Thyroid gland (tissue), 4 donors: Measurements from ENCODE around the gene PLA2G4D. TPM values are rescaled to one million over a fixed set of nuclear protein-coding genes. Genes with fewer than 3 reads are reported as not detected.

Experiments
- DNase-seq, 2 donors: peaks; one replicate each; pipeline ENCODE4 v3.0.0-alpha.2; 2019
- H3K27ac ChIP-seq, 3 donors: fragments of 200-600 bp; sonication (generic); 1 replicate in 2 of 3; 2 replicates in 1 of 3; pipeline ENCODE4 v1.5.1; 2016 to 2019; ENCODE audit warnings: mild to moderate bottlenecking in 1 of 3, moderate library complexity in 1 of 3
- H3K27me3 ChIP-seq: fragments of 200-600 bp; sonication (generic); one replicate; pipeline ENCODE4 v1.5.1; 2019
- H3K36me3 ChIP-seq, 2 donors: fragments of 200-600 bp; sonication (generic); one replicate each; pipeline ENCODE4 v1.5.1; 2016 to 2019
- H3K4me1 ChIP-seq, 2 donors: fragments of 200-600 bp; sonication (generic); one replicate each; pipeline ENCODE4 v1.5.1; 2017 to 2019
- H3K4me3 ChIP-seq, 3 donors: fragments of 200-600 bp; sonication (generic); replicated peaks in 1 of 3; 1 replicate in 2 of 3; 2 replicates in 1 of 3; pipeline ENCODE4 v1.5.1; 2016; ENCODE audit warnings: mild to moderate bottlenecking in 1 of 3
- H3K9me3 ChIP-seq: fragments of 200-600 bp; sonication (generic); one replicate; pipeline ENCODE4 v1.5.1; 2017
- POLR2A ChIP-seq, 2 donors: fragments of 450-650 bp; IDR thresholded peaks; one replicate each; pipeline ENCODE4 v1.6.1; 2017; ENCODE audit warnings: antibody characterized with exemption in 2 of 2, mild to moderate bottlenecking in 2 of 2, moderate library complexity in 1 of 2
- WGBS, 2 donors: methylation state at CpG; one replicate each; pipeline ENCODE4 v1.1.5; 2017; 5-methylcytosine and 5-hydroxymethylcytosine counted together
- intact Hi-C: fragments of 100-400 bp; cut with DNase I; formaldehyde crosslinking; loops from one replicate; pipeline ENCODE4 v1.15.1; 2023
- total RNA-seq, 4 donors: library from RNA; depleted of rRNA; stranded (reverse); fragments of >200 nt; gene quantifications; one replicate each; pipeline ENCODE4 v1.2.3, GENCODE V29; 2016
- TF ChIP-seq, protein P1 (sequence below), 6 experiments: fragments of 200-600 bp in 3 of 6; fragments of 450-650 bp in 3 of 6; sonication (generic) in 3 of 6; IDR thresholded peaks; one replicate each; pipeline ENCODE4 v1.5.1; 2016 to 2019; ENCODE audit warnings: antibody characterized with exemption in 6 of 6, mild to moderate bottlenecking in 2 of 6, inconsistent platforms in 1 of 6, moderate library complexity in 1 of 6

PLA2G4D gene
- total RNA-seq, 4 donors from 2014 or later, result not detected

DNA sequence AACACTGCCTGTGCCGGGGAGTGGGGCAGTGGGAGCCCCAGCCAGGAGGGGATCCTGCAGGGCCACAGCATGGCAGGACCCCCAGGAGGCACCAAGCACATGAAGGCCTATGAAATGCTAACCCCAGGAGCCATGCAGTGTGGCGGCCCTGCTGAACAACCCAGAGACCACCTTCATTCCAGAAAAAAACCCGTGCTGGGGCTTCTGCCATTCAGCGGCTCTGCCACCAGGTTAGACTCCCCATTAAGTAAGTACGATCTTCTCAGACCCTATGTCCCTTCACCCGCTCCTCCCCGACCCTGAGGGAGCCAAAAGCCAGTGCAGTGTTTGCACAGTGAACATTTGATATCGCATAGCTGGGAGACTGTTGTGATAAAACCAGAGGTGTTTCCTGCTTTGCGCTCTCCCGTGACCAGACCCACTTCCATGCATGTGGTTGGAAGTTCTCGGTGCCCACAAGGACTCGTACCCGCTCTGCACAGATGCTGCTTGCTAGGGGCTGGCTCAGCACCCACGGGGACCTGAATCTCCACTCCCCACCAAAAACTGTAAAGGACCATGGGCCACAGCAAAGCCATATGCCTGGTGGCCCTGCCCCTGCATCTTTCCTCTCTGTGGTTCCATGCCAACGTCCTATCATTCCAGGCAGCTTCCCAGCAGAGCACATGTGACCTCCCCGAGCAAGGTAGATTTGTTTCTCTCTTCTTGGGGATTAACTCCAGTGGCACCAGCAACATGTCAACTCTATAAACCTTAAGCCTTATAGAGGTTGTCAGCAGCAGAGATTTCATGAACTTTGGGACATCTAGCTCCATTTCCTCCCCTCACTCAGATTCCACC, 5.3 kb downstream of the PLA2G4D start:
- H3K4me1 ChIP-seq, result no peaks in the 10 kb centered on the region
- TF ChIP-seq, protein P1, sequence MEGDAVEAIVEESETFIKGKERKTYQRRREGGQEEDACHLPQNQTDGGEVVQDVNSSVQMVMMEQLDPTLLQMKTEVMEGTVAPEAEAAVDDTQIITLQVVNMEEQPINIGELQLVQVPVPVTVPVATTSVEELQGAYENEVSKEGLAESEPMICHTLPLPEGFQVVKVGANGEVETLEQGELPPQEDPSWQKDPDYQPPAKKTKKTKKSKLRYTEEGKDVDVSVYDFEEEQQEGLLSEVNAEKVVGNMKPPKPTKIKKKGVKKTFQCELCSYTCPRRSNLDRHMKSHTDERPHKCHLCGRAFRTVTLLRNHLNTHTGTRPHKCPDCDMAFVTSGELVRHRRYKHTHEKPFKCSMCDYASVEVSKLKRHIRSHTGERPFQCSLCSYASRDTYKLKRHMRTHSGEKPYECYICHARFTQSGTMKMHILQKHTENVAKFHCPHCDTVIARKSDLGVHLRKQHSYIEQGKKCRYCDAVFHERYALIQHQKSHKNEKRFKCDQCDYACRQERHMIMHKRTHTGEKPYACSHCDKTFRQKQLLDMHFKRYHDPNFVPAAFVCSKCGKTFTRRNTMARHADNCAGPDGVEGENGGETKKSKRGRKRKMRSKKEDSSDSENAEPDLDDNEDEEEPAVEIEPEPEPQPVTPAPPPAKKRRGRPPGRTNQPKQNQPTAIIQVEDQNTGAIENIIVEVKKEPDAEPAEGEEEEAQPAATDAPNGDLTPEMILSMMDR (IDR thresholded peaks at IDR 0.05), result no peak
- TF ChIP-seq POLR2A (IDR thresholded peaks at IDR 0.05), result no peak
- DNase-seq, result peak in 1 of 2 donors; percentile 10
- no peaks in the 10 kb centered on the region for H3K9me3 ChIP-seq
- no peaks in the 10 kb centered on the region for H3K27me3 ChIP-seq
- no peaks in the 10 kb centered on the region for H3K36me3 ChIP-seq
- H3K27ac ChIP-seq, result no peak overlapping the region
- no peak overlapping the region for H3K4me3 ChIP-seq
- 55 to 60% methylated on average over 14 of the region's 16 CpGs for WGBS, 2 donors
- intact Hi-C loops, result no loop called here

DNA sequence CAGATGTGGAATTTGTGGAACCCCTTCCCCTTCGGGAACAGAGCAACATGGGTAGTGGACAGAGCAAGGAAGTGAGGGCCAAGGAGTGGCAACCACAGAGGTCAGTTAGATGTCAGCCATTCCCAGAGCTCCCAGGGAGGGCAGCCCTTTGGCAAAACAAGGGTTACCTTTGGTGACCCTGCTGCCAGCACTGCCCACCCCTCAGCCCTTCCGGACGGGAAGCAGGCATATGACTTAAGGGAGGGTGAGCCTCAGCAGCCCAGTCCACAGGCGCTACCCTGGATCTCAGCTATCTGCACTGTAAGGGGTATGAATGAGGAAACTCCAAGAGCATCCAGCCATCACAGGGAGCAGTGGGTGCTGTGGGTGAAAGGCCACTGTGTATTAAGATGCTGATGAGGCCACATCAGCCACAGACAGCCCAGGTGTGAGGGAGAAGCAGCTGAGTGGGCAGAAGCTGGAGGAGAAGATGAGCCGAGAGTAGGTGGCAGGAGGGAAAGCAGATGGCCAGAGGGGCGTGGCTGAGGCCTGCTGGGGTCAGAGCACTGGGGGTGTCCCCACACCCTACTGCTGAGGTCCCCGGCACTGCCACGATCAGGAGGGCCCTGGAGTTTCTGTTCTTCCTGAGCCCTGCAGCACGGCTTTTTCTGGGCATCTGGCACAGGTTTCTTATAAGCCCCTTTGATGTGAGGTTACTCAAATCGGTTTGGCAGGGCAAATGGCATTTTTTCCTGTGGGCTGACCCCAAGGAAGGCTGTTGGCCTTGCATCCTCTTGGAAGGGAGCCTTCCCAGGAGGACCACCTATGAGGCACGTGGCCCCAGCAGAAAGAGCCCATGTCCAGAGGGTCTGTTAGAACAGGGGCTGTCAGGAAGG, 6.2 kb downstream of the PLA2G4D start:
- no peaks in the 10 kb centered on the region for H3K27me3 ChIP-seq
- TF ChIP-seq POLR2A (IDR thresholded peaks at IDR 0.05), result no peak
- TF ChIP-seq, protein P1 (IDR thresholded peaks at IDR 0.05), result no peak
- H3K9me3 ChIP-seq, result no peaks in the 10 kb centered on the region
- 76 to 98% methylated on average over 5 to 11 of the region's 11 CpGs for WGBS, 2 donors
- H3K36me3 ChIP-seq, result no peaks in the 10 kb centered on the region
- intact Hi-C loops, result no loop called here
- no peak overlapping the region for H3K27ac ChIP-seq
- no peak overlapping the region for H3K4me3 ChIP-seq
- H3K4me1 ChIP-seq, result no peaks in the 10 kb centered on the region
- DNase-seq, result no peak

DNA sequence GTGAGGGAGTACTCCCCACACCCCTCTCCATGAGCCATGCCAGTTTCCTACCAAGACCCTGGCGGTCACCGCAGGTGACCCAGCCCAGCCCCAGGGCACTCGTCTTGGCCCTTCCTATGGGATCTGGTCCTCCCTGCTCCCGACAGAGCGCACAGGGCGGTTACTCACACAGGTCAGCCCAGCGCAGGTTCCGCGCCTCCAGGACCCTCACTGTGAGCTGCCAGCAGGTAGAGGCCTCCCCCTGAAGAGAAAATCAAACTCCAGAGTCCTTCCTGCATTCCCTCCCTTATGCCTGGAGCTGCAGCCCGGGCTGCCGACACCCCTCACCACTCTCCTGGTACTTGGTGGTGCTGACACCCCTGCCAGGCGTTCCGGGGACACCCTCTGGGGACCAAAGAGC, 6.9 kb downstream of the PLA2G4D start:
- Histone ChIP-seq H3K9me3 (no peaks in the 10 kb centered on the region), H3K36me3 (no peaks in the 10 kb centered on the region), H3K4me3 (no peak overlapping the region), H3K27ac (no peak overlapping the region), H3K27me3 (no peaks in the 10 kb centered on the region), H3K4me1 (no peaks in the 10 kb centered on the region)
- intact Hi-C loops, result no loop called here
- TF ChIP-seq POLR2A (IDR thresholded peaks at IDR 0.05), result no peak
- TF ChIP-seq, protein P1 (IDR thresholded peaks at IDR 0.05), result no peak
- WGBS, 2 donors, result 86 to 97% methylated on average over 10 to 12 of the region's 13 CpGs
- DNase-seq, result no peak

DNA sequence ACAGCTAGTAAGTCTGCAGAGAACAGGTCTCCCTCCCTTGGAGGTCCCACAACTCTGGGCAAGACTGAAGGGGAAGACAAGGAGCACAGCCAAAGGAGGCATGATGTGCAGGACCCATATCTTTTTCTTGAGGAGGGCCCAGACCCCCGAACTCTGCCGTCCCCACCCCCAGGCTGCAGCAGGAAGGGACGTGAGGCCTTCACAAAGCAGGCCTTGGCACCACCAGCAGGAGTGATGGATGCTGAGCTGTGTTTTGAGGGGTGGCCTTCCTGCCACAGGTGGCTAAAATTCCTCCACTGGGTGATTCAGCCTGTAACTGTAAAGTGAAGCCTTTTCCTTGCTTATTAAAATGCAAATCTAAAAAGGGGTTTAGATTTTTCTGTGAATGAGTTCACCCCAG, 8.6 kb downstream of the PLA2G4D start:
- Histone ChIP-seq H3K4me3 (no peak overlapping the region), H3K9me3 (no peaks in the 10 kb centered on the region), H3K36me3 (no peaks in the 10 kb centered on the region), H3K27ac (no peak overlapping the region), H3K27me3 (no peaks in the 10 kb centered on the region), H3K4me1 (no peaks in the 10 kb centered on the region)
- intact Hi-C loops, result no loop called here
- TF ChIP-seq, protein P1 (IDR thresholded peaks at IDR 0.05), result no peak
- TF ChIP-seq POLR2A (IDR thresholded peaks at IDR 0.05), result no peak
- 87 to 100% methylated on average over 3 of the region's 3 CpGs for WGBS, 2 donors
- no peak for DNase-seq

DNA sequence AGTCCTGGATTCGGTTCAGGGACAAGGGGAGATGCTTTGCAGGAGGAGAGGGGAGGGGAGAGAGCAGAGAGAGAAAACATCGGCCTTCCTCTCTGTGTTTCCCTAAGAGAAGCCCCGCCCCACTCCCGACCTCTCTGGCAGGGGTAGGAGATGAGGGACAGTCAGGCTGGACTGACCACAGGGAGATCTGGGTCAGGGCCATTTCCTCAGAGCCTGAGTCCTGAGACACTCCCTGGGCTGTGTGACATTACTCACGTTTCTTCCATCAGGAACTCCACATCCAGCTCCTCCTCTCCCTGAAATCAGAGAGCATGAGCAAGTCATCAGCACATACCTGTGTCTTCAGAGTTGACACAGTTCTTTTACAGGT, 9.1 kb downstream of the PLA2G4D start:
- no peak overlapping the region for H3K27ac ChIP-seq
- H3K27me3 ChIP-seq, result no peaks in the 10 kb centered on the region
- 63 to 64% methylated on average over 5 of the region's 5 CpGs for WGBS, 2 donors
- no peak overlapping the region for H3K4me3 ChIP-seq
- no peaks in the 10 kb centered on the region for H3K4me1 ChIP-seq
- DNase-seq, result no peak
- intact Hi-C loops, result no loop called here
- no peaks in the 10 kb centered on the region for H3K36me3 ChIP-seq
- no peak for TF ChIP-seq POLR2A (IDR thresholded peaks at IDR 0.05)
- TF ChIP-seq, protein P1 (IDR thresholded peaks at IDR 0.05), result no peak
- H3K9me3 ChIP-seq, result no peaks in the 10 kb centered on the region
